ENCODE results near the gene TRAF1.

The TRAF1 gene

GRCh38 chr9:120917929-120918762, 8.4 kb downstream of the TRAF1 start:
- no peak overlapping the region for H3K4me3 ChIP-seq (ENCODE audit: low read depth in 1 of 5, low read length in 5 of 5)
- H3K36me3 ChIP-seq (ENCODE audit: control insufficient read depth in 5 of 5, insufficient read depth in 5 of 5, low read length in 5 of 5): peaks cover 0 to 4% (median under 1%) of the 10 kb centered on the region in 5 donors
- H3K27me3 ChIP-seq (ENCODE audit: control insufficient read depth in 5 of 5, insufficient read depth in 4 of 5, low read length in 5 of 5): no peaks in the 10 kb centered on the region
- H3K27ac ChIP-seq (ENCODE audit: low read depth, low read length): no peak overlapping the region
- H3K9ac ChIP-seq (ENCODE audit: low read length in 5 of 5): no peak overlapping the region
- H3K9me3 ChIP-seq (ENCODE audit: control insufficient read depth in 5 of 5, low read length in 5 of 5): peaks cover 0 to 4% (median 0%) of the 10 kb centered on the region in 5 donors
- H3K4me1 ChIP-seq (ENCODE audit: control insufficient read depth in 5 of 5, insufficient read depth in 5 of 5, low read length in 5 of 5): peaks cover 4 to 35% (median 31%) of the 10 kb centered on the region in 5 donors

DNA sequence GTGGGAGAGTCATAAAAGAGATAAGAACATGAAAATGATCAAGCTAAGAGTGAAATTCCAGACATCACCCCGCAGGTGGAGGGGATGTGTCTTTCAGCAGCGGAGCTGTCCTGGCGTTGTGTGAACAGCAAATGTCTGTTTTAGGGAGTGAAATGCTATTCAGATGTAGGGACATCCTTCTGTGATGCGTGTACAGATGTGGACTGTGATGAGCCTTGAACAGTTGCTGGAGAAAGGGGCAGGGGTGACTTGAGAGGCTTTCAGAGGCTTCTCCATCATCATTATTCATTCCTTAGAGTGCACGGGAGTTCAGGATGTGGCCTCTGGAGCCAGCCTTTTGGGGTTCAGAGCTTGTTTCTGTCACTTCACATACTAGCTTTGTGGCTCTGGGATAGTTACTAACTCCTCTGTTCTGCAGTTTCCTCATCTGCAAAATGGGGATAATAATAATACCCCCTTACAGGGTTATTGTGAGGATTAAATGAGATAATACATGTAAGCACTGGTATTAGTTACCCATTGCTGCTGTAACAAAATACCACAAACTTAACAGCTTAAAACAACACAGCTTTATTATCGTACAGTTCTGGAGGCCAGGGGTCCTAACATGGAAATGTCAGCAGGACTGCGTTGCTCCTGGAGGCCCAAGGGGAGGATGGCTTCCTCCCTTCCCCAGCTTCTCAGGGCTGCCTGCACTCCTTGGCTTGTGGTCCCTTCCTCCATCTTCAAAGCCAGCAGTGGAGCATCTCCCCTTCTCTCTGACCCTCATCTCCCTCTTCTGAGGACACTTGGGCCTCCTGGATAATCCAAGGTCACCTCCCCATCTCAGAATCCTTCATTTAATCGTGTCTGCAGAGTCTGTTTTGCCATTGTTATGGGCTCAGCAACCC, 9.4 kb downstream of the TRAF1 start:
- Histone ChIP-seq H3K27me3 (ENCODE audit: control insufficient read depth in 5 of 5, insufficient read depth in 4 of 5, low read length in 5 of 5) (no peaks in the 10 kb centered on the region), H3K27ac (ENCODE audit: low read depth, low read length) (no peak overlapping the region), H3K9ac (ENCODE audit: low read length in 5 of 5) (no peak overlapping the region), H3K4me3 (ENCODE audit: low read depth in 1 of 5, low read length in 5 of 5) (no peak overlapping the region), H3K4me1 (ENCODE audit: control insufficient read depth in 5 of 5, insufficient read depth in 5 of 5, low read length in 5 of 5) (peaks cover 4 to 35% (median 31%) of the 10 kb centered on the region in 5 donors), H3K36me3 (ENCODE audit: control insufficient read depth in 5 of 5, insufficient read depth in 5 of 5, low read length in 5 of 5) (peaks cover 2 to 9% (median 3%) of the 10 kb centered on the region in 5 donors), H3K9me3 (ENCODE audit: control insufficient read depth in 5 of 5, low read length in 5 of 5) (peaks cover 0 to 4% (median 0%) of the 10 kb centered on the region in 5 donors)

GRCh38 chr9:120916588-120916987, 10.0 kb downstream of the TRAF1 start:
- Histone ChIP-seq H3K9me3 (ENCODE audit: control insufficient read depth in 5 of 5, low read length in 5 of 5) (peaks cover 0 to 4% (median 0%) of the 10 kb centered on the region in 5 donors), H3K36me3 (ENCODE audit: control insufficient read depth in 5 of 5, insufficient read depth in 5 of 5, low read length in 5 of 5) (peaks cover 2 to 11% (median 3%) of the 10 kb centered on the region in 5 donors), H3K4me1 (ENCODE audit: control insufficient read depth in 5 of 5, insufficient read depth in 5 of 5, low read length in 5 of 5) (peaks cover 4 to 35% (median 28%) of the 10 kb centered on the region in 5 donors), H3K9ac (ENCODE audit: low read length in 5 of 5) (no peak overlapping the region), H3K27me3 (ENCODE audit: control insufficient read depth in 5 of 5, insufficient read depth in 4 of 5, low read length in 5 of 5) (no peaks in the 10 kb centered on the region), H3K27ac (ENCODE audit: low read depth, low read length) (no peak overlapping the region), H3K4me3 (ENCODE audit: low read depth in 1 of 5, low read length in 5 of 5) (no peak overlapping the region)

GRCh38 chr9:120915854-120916470, 10.6 kb downstream of the TRAF1 start:
- Histone ChIP-seq H3K9ac (ENCODE audit: low read length in 5 of 5) (no peak overlapping the region), H3K4me1 (ENCODE audit: control insufficient read depth in 5 of 5, insufficient read depth in 5 of 5, low read length in 5 of 5) (peaks cover 4 to 35% (median 28%) of the 10 kb centered on the region in 5 donors), H3K9me3 (ENCODE audit: control insufficient read depth in 5 of 5, low read length in 5 of 5) (peaks cover 0 to 4% (median 0%) of the 10 kb centered on the region in 5 donors), H3K4me3 (ENCODE audit: low read depth in 1 of 5, low read length in 5 of 5) (no peak overlapping the region), H3K36me3 (ENCODE audit: control insufficient read depth in 5 of 5, insufficient read depth in 5 of 5, low read length in 5 of 5) (peaks cover 2 to 18% (median 7%) of the 10 kb centered on the region in 5 donors), H3K27ac (ENCODE audit: low read depth, low read length) (no peak overlapping the region), H3K27me3 (ENCODE audit: control insufficient read depth in 5 of 5, insufficient read depth in 4 of 5, low read length in 5 of 5) (no peaks in the 10 kb centered on the region)

- no peak overlapping the region for H3K4me3 ChIP-seq (ENCODE audit: low read depth in 1 of 5, low read length in 5 of 5)
- H3K36me3 ChIP-seq (ENCODE audit: control insufficient read depth in 5 of 5, insufficient read depth in 5 of 5, low read length in 5 of 5): peaks cover 2 to 27% (median 9%) of the 10 kb centered on the region in 5 donors
- no peak overlapping the region for H3K9ac ChIP-seq (ENCODE audit: low read length in 5 of 5)
- peaks cover 0 to 4% (median 0%) of the 10 kb centered on the region in 5 donors for H3K9me3 ChIP-seq (ENCODE audit: control insufficient read depth in 5 of 5, low read length in 5 of 5)
- peaks cover 4 to 24% (median 21%) of the 10 kb centered on the region in 5 donors for H3K4me1 ChIP-seq (ENCODE audit: control insufficient read depth in 5 of 5, insufficient read depth in 5 of 5, low read length in 5 of 5)
- no peak overlapping the region for H3K27ac ChIP-seq (ENCODE audit: low read depth, low read length)
- H3K27me3 ChIP-seq (ENCODE audit: control insufficient read depth in 5 of 5, insufficient read depth in 4 of 5, low read length in 5 of 5): no peaks in the 10 kb centered on the region
Measured at GRCh38 chr9:120914953-120915352, 11.6 kb downstream of the TRAF1 start.

DNA sequence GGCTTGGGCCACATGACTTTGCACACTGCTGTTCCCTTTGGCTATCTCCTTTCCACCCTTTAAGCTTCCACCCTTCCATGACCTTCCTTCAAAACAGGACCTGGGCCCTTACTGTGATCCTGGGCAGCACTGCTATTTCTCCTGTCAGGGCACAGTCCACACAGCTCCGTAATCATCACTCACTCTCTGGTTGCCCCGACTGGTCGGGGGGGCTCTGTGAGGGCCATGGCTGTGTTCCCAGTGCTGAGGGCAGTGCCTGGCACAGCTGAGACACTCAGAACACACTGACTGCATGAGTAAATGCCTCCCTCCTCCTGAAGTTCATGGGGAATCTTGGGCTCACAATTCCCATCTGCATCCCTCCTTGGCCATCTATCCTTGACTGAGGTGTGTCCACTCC, 12.2 kb downstream of the TRAF1 start:
- H3K4me3 ChIP-seq (ENCODE audit: low read depth in 1 of 5, low read length in 5 of 5): no peak overlapping the region
- H3K4me1 ChIP-seq (ENCODE audit: control insufficient read depth in 5 of 5, insufficient read depth in 5 of 5, low read length in 5 of 5): peaks cover 3 to 21% (median 18%) of the 10 kb centered on the region in 5 donors
- H3K36me3 ChIP-seq (ENCODE audit: control insufficient read depth in 5 of 5, insufficient read depth in 5 of 5, low read length in 5 of 5): peaks cover 2 to 31% (median 9%) of the 10 kb centered on the region in 5 donors
- peaks cover 0 to 4% (median 0%) of the 10 kb centered on the region in 5 donors for H3K9me3 ChIP-seq (ENCODE audit: control insufficient read depth in 5 of 5, low read length in 5 of 5)
- H3K9ac ChIP-seq (ENCODE audit: low read length in 5 of 5): no peak overlapping the region
- H3K27ac ChIP-seq (ENCODE audit: low read depth, low read length): no peak overlapping the region
- no peaks in the 10 kb centered on the region for H3K27me3 ChIP-seq (ENCODE audit: control insufficient read depth in 5 of 5, insufficient read depth in 4 of 5, low read length in 5 of 5)

GRCh38 chr9:120913647-120914264, 12.8 kb downstream of the TRAF1 start:
- H3K36me3 ChIP-seq (ENCODE audit: control insufficient read depth in 5 of 5, insufficient read depth in 5 of 5, low read length in 5 of 5): peaks cover 2 to 37% (median 15%) of the 10 kb centered on the region in 5 donors

DNA sequence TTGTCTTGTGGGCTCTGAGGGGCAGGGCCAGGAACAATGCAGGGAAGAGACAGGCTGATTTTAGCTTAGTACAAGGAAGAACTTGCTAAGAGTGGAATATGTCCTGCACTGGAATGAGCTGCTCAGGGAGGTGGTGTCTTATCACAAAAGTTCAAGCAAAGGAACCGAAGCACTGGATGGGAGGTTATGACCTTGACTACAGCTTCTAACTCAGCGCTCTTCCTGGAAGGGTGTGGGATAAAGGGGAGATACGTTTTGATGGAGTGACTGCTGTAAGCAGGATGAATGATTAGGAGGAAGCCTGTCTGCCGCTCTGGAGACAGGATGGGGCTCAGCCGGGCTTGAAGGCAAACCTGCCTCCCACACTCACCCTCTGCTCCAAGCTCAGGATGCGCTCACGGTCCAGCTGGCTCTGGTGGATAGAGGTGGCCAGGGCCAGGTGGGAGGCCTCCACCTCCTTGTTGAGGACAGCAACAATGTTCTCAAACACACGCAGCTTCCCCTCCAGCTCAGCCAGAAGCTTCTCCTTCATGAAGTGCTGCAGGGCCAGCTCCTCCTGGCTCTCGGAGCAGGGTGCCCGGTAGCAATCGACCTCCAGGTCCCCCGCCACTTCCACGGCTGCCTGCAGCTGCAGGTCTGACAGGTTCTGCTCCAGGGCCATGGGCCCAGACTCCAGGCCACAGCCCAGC, 13.5 kb downstream of the TRAF1 start:
- Histone ChIP-seq H3K9ac (ENCODE audit: low read length in 5 of 5) (no peak overlapping the region), H3K9me3 (ENCODE audit: control insufficient read depth in 5 of 5, low read length in 5 of 5) (peaks cover 0 to 4% (median 0%) of the 10 kb centered on the region in 5 donors), H3K27me3 (ENCODE audit: control insufficient read depth in 5 of 5, insufficient read depth in 4 of 5, low read length in 5 of 5) (no peaks in the 10 kb centered on the region), H3K4me3 (ENCODE audit: low read depth in 1 of 5, low read length in 5 of 5) (no peak overlapping the region), H3K36me3 (ENCODE audit: control insufficient read depth in 5 of 5, insufficient read depth in 5 of 5, low read length in 5 of 5) (peaks cover 2 to 38% (median 15%) of the 10 kb centered on the region in 5 donors), H3K4me1 (ENCODE audit: control insufficient read depth in 5 of 5, insufficient read depth in 5 of 5, low read length in 5 of 5) (peaks cover 3 to 10% (median 8%) of the 10 kb centered on the region in 5 donors), H3K27ac (ENCODE audit: low read depth, low read length) (no peak overlapping the region)

More at GRCh38 chr9:120913647-120914264, 12.8 kb downstream of the TRAF1 start:
- H3K9me3 ChIP-seq (ENCODE audit: control insufficient read depth in 5 of 5, low read length in 5 of 5): peaks cover 0 to 4% (median 0%) of the 10 kb centered on the region in 5 donors
- no peak overlapping the region for H3K9ac ChIP-seq (ENCODE audit: low read length in 5 of 5)
- no peak overlapping the region for H3K4me3 ChIP-seq (ENCODE audit: low read depth in 1 of 5, low read length in 5 of 5)
- peaks cover 3 to 14% (median 12%) of the 10 kb centered on the region in 5 donors for H3K4me1 ChIP-seq (ENCODE audit: control insufficient read depth in 5 of 5, insufficient read depth in 5 of 5, low read length in 5 of 5)
- H3K27me3 ChIP-seq (ENCODE audit: control insufficient read depth in 5 of 5, insufficient read depth in 4 of 5, low read length in 5 of 5): no peaks in the 10 kb centered on the region
- H3K27ac ChIP-seq (ENCODE audit: low read depth, low read length): no peak overlapping the region
